Stomach smooth muscle (tissue), 2 donors: Measurements from ENCODE around the gene STKLD1.
"Not testable (repeated sequence)": the region's sequence is repeated elsewhere in the genome, so short reads cannot be mapped to it uniquely, and the experiment has no call there.

Experiments
- H3K27ac ChIP-seq: one replicate; pipeline ENCODE4 v1.7.0; 2013; ENCODE audit warnings: mild to moderate bottlenecking, low read length, inconsistent platforms
- H3K27me3 ChIP-seq, 2 donors: one replicate each; pipeline ENCODE4 v1.7.0; 2013; ENCODE audit warnings: low read length in 2 of 2; ENCODE audit not compliant: insufficient read depth in 2 of 2, control insufficient read depth in 1 of 2
- H3K36me3 ChIP-seq, 2 donors: one replicate each; pipeline ENCODE4 v1.7.0; 2013; ENCODE audit warnings: low read length in 2 of 2; ENCODE audit not compliant: control insufficient read depth in 2 of 2, insufficient read depth in 2 of 2
- H3K4me1 ChIP-seq: one replicate; pipeline ENCODE4 v1.7.0; 2013; ENCODE audit warnings: low read length; ENCODE audit not compliant: control insufficient read depth, insufficient read depth
- H3K4me3 ChIP-seq, 2 donors: one replicate each; pipeline ENCODE4 v1.7.0; 2013; ENCODE audit warnings: low read length in 2 of 2
- H3K9ac ChIP-seq, 2 donors: one replicate each; pipeline ENCODE4 v1.7.0; 2013; ENCODE audit warnings: low read length in 2 of 2, mild to moderate bottlenecking in 1 of 2
- H3K9me3 ChIP-seq, 2 donors: one replicate each; pipeline ENCODE4 v1.7.0; 2013; ENCODE audit warnings: low read length in 2 of 2; ENCODE audit not compliant: control insufficient read depth in 2 of 2
- donor health status: healthy.
- donor health status: Pancreatic carcinoma.

The STKLD1 gene

DNA sequence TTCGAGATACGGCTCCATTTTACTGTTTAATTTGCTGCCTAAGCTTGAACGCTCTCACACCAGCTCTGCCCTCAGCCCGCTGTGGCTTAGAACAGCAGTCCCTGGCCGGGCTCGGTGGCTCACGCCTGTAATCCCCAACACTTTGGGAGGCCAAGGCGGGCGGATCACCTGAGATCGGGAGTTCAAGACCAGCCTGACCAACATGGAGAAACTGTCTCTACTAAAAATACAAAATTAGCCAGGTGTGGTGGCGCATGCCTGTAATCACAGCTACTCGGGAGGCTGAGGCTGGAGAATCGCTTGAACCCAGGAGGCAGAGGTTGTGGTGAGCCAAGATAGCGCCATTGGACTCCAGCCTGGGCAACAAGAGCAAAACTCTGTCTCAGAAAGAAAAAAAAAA is 1.1 kb downstream of the STKLD1 start:
- H3K27me3 ChIP-seq, H3K4me3 ChIP-seq, H3K9me3 ChIP-seq, H3K36me3 ChIP-seq, H3K27ac ChIP-seq, H3K9ac ChIP-seq: not testable (repeated sequence)
- peaks cover 25% of the 10 kb centered on the region for H3K4me1 ChIP-seq

DNA sequence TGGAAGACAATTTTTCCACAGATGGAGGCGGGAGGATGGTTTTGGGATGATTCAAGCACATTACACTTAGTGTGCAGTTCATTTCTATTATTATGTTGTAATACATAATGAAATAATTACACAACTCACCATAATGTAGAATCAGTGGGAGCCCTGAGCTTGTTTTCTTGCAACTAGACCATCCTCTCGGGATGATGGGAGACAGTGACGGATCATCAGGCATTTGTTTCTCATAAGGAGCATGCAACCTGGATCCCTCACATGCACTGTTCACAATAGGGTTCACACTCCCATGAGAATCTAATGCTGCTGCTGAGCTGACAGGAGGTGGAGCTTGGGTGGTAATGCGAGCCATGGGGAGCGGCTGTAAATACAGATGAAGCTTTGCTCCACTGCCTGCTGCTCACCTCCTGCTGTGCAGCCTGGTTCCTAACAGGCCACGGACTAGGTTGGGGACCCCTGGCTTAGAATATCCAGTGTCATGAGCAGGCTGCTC is 1.6 kb downstream of the STKLD1 start:
- H3K4me3 ChIP-seq: no peak overlapping the region
- peaks cover 21% of the 10 kb centered on the region for H3K4me1 ChIP-seq
- H3K27me3 ChIP-seq: no peaks in the 10 kb centered on the region
- peaks cover 0 to 4% of the 10 kb centered on the region in 2 donors for H3K9me3 ChIP-seq
- no peak overlapping the region for H3K27ac ChIP-seq
- no peak overlapping the region for H3K9ac ChIP-seq
- peaks cover under 1 to 3% of the 10 kb centered on the region in 2 donors for H3K36me3 ChIP-seq

DNA sequence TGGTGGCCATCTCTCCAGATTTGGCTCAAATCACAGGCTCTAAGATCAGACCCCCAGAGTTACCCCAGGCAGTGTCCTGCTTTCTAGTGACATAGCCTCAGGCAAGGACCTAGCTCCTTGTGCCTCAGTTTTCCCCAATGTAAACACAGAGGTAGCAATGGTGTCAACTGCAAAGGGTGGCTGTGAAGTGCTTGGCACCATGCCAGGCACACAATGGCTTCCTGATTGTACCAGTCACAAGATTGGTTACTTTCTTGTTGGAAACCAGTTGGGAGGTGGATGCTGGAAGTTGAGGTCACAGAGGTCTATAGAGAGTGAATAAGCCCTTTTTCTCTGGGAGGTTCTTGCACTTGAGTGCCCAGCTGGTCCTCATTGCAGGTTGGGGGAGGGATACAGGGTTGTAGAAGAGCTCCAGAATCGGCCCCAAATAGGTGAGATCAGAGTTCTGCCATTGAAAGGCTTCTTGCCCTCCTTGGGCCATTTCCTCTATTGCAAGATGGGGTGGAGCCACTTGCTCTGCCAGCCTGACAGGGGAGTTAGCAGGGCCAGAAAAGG is 2.3 kb downstream of the STKLD1 start:
- H3K4me3 ChIP-seq: no peak overlapping the region
- no peak overlapping the region for H3K27ac ChIP-seq
- no peaks in the 10 kb centered on the region for H3K27me3 ChIP-seq
- H3K36me3 ChIP-seq: no peaks in the 10 kb centered on the region
- H3K9me3 ChIP-seq: peaks cover 0 to 4% of the 10 kb centered on the region in 2 donors
- peaks cover 15% of the 10 kb centered on the region for H3K4me1 ChIP-seq
- no peak overlapping the region for H3K9ac ChIP-seq

DNA sequence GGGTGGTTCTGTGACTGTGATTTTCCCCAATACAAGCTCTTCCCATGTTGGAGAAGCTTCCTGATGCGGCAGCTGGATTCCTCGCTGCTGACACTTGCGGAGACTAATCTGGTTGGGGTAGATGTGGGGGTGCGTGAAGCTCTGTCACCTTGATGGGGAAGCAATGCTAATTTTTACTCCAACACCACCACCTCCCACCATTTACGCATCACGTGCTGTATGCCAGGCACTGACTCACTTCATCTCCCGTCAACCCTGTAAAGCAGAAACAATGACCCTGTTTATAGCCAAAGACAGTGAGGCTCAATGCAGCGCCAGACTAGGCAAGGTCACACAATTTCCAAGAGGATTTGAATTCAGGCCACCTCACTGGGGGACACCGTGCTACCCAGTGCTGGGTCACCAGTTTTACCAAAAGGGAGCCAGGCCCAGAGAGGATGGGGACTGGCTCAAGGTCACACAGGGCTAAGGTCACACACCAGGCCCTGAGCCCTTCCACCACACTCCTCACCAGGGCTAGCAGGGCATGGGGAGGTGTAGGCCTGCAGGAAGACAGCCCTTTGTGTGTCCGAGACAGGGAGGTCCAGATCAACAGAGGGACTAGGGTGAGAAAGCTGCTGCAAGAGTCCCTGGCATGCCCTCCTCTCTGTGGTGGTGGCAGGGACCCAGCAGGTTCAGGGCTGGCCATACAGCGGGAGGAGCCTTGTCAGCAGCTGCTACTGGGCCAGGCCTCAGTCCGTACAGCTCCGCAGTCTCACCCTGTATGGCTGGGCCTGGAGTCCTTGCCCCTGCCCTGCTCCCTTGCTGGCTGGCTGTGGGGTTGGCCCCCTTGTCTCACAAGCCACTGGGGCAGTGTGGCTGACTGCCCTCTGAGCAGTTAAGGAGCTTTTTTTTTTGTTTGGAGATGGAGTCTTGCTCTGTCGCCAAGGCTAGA is 3.3 kb downstream of the STKLD1 start:
- no peak overlapping the region for H3K4me3 ChIP-seq
- H3K27me3 ChIP-seq: no peaks in the 10 kb centered on the region
- no peak overlapping the region for H3K27ac ChIP-seq
- H3K9ac ChIP-seq: no peak overlapping the region
- no peaks in the 10 kb centered on the region for H3K36me3 ChIP-seq
- H3K9me3 ChIP-seq: peaks cover 0 to 4% of the 10 kb centered on the region in 2 donors
- H3K4me1 ChIP-seq: peaks cover 10% of the 10 kb centered on the region

DNA sequence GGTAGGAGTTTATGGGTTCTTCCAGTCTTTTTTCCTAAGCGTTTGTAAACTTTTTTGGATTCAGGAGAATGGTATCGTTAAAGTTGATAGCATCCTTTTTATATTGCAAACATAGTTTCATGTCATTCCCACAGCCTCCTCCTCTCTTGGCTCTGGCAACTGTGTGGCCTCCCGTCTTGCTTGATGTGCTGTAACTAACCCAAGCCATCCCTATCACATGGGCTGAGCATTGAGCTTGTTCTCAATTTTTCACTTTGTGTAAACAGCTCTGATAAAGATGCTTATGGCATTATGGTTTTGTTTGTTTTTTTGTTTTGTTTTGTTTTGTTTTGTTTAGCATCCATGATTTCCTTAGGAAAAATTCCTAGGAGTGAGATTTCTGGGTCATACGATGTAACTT is 4.6 kb downstream of the STKLD1 start:
- peaks cover 0 to 4% of the 10 kb centered on the region in 2 donors for H3K9me3 ChIP-seq
- H3K4me3 ChIP-seq: no peak overlapping the region
- no peak overlapping the region for H3K9ac ChIP-seq
- peaks cover 6% of the 10 kb centered on the region for H3K4me1 ChIP-seq
- no peaks in the 10 kb centered on the region for H3K27me3 ChIP-seq
- no peaks in the 10 kb centered on the region for H3K36me3 ChIP-seq
- H3K27ac ChIP-seq: no peak overlapping the region

DNA sequence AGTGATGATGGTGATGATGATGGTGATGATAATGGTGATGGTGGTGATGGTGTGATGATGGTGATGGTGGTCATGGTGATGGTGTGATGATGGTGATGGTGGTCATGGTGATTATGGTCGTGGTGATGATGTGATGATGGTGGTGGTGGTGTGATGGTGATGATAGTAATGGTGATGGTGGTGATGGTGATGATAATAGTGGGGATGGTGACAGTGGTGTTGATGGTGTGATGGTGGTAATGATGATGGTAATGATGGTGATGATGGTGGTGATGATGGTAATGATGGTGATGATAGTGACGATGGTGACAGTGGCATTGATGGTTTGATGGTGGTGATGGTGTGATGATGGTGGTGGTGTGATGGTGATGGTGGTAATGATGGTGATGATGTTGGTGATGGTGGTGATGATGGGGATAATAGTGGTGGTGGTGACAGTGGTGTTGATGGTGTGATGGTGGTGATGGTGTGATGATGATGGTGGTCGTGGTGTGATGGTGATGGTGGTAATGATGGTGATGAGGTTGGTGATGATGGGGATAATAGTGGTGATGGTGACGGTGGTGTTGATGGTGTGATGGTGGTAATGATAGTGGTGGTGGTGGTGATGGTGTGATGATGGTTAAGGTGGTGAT is 6.5 kb downstream of the STKLD1 start:
- no peaks in the 10 kb centered on the region for H3K4me1 ChIP-seq
- H3K27ac ChIP-seq: no peak overlapping the region

DNA sequence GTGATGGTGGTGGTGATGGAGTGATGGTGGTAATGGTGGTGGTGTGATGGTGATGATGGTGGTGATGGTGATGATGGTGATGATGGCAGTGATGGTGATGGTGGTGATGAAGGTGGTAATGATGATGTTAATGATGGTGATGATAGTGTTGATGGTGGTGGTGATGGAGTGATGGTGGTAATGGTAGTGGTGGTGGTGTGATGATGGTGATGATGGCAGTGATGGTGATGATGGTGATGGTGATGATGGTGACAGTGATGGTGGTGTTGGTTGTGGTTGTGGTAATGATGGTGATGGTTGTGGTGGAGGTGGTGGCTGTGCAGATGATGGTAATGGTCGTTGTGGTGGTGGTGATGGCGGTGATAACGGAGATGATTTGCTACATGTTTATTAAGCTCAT is 7.3 kb downstream of the STKLD1 start:
- Histone ChIP-seq H3K27me3 (no peaks in the 10 kb centered on the region), H3K9me3 (no peaks in the 10 kb centered on the region), H3K4me1 (no peaks in the 10 kb centered on the region), H3K9ac (no peak overlapping the region), H3K27ac (no peak overlapping the region), H3K36me3 (no peaks in the 10 kb centered on the region), H3K4me3 (no peak overlapping the region)

More for the DNA sequence above, 6.5 kb downstream of the STKLD1 start:
- Histone ChIP-seq H3K9me3 (peaks cover 0 to 4% of the 10 kb centered on the region in 2 donors), H3K27me3 (no peaks in the 10 kb centered on the region), H3K36me3 (no peaks in the 10 kb centered on the region), H3K9ac (no peak overlapping the region), H3K4me3 (no peak overlapping the region)

DNA sequence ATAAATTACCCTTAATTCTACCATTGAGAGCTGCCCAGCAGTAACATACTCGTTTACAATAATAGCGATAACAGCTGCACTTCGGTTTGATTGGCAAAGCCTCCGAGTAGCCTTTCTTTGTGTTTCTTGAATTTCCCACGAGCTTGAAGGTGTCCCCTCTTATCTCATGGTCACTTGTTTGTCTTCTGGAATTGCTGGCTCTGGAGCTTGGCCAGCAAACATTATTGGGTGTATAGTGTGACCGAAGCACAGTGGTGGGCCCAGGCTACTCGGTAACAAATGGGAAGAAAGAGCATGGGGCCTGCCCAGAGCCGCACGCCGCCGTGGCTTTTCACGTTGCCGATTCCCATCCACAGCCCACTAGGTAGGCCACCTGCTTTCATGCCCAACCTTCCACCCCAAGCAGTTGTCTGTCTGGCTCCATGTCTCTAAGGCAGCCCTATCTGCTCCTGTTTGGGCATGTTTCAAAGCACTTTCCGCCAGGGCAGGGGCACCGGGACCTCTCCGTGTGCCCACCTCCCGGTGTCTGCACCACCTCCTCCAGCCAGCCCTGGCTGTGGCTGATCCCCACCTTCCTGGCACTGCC is 8.7 kb downstream of the STKLD1 start:
- Histone ChIP-seq H3K4me1 (no peaks in the 10 kb centered on the region), H3K27me3 (peaks cover 2 to 9% of the 10 kb centered on the region in 2 donors), H3K9me3 (no peaks in the 10 kb centered on the region), H3K27ac (no peak overlapping the region), H3K4me3 (no peak overlapping the region), H3K9ac (no peak overlapping the region), H3K36me3 (no peaks in the 10 kb centered on the region)

DNA sequence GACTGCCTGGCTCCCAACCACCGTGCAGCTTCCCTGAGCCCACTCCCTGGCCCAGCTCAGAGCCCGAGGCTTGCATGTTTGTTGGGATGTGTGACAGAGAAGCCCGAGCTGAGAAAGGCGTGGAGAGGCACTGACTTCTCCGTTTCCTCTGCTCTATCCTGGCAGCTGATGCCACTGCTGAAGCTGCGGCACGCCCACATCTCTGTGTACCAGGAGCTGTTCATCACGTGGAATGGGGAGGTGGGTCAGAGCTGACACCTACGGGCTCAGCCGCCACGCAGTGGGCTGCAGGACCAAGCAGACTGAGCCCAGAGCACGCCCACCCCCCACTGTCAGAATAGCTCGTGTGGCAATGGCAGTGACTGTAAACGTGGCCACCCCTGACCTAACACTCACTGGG is 9.3 kb downstream of the STKLD1 start:
- Histone ChIP-seq H3K4me3 (no peak overlapping the region), H3K36me3 (no peaks in the 10 kb centered on the region), H3K9me3 (no peaks in the 10 kb centered on the region), H3K9ac (no peak overlapping the region), H3K27me3 (peaks cover 7 to 10% of the 10 kb centered on the region in 2 donors), H3K4me1 (no peaks in the 10 kb centered on the region), H3K27ac (no peak overlapping the region)

DNA sequence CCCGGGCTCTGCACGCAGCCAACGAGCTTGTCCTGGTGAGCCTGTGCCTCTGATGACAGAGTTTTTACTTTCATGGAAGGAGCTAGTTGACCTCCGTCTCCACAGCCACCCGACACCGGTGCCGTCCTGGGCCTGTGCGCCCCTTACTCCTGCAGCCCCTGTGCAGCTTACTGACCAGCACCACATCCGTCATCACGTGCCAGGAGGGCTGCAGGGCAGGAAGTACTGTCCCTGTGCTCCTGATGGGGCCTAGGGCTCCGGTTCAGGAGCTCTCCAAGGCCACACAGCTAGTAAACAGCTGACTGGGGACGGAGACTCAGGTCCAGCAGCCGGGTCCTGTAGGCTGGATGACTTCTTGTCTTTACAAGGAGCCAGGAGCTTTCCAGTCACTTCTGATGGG is 10.2 kb downstream of the STKLD1 start:
- H3K9me3 ChIP-seq: no peaks in the 10 kb centered on the region
- no peak overlapping the region for H3K9ac ChIP-seq
- H3K4me1 ChIP-seq: no peaks in the 10 kb centered on the region
- no peaks in the 10 kb centered on the region for H3K36me3 ChIP-seq
- peaks cover 10 to 14% of the 10 kb centered on the region in 2 donors for H3K27me3 ChIP-seq
- H3K4me3 ChIP-seq: no peak overlapping the region
- H3K27ac ChIP-seq: no peak overlapping the region
